Peyer's patch (tissue), 4 donors: ENCODE measurements around the gene SDHAF1.

Experiments
- CTCF ChIP-seq, 6 experiments: fragments of 450-650 bp in 4 of 6; fragments of 200-600 bp in 2 of 6; sonication (generic) in 1 of 6; IDR thresholded peaks; one replicate each; pipeline ENCODE4 v1.5.1; 2017 to 2019; ENCODE audit warnings: antibody characterized with exemption in 6 of 6, mild to moderate bottlenecking in 3 of 6, moderate library complexity in 1 of 6
- POLR2A ChIP-seq, 2 donors: fragments of 450-650 bp; IDR thresholded peaks; one replicate each; pipeline ENCODE4 v1.5.1; 2017; ENCODE audit warnings: antibody characterized with exemption in 2 of 2, mild to moderate bottlenecking in 2 of 2, moderate library complexity in 2 of 2

GRCh38 chr19:35992907-35993765, 1.9 kb upstream of the SDHAF1 start:
- TF ChIP-seq CTCF (IDR thresholded peaks at IDR 0.05) = no peak
- no peak for TF ChIP-seq POLR2A (IDR thresholded peaks at IDR 0.05)
